K562 (cell line): ENCODE measurements around the gene PRCC. TPM values are rescaled to one million over a fixed set of nuclear protein-coding genes. Genes with fewer than 3 reads are reported as not detected.
A peak's percentile ranks its signal among the peaks of the same experiment; 100 is the strongest.

Experiments used
- CHAMP1 ChIP-seq: fragments of 450-650 bp; IDR thresholded peaks from 2 replicates; pipeline ENCODE4 v1.6.1; 2016; ENCODE audit warnings: mild to moderate bottlenecking
- DPF2 ChIP-seq: fragments of 450-650 bp; IDR thresholded peaks from 2 replicates; pipeline ENCODE4 v1.6.1; 2016
- ELF4 ChIP-seq: fragments of 450-650 bp; formaldehyde crosslinking; IDR thresholded peaks from 2 replicates; pipeline ENCODE4 v1.4.0; 2022; ENCODE audit warnings: missing genetic modification characterization
- FUS ChIP-seq: fragments of 200-400 bp; formaldehyde crosslinking; optimal IDR thresholded peaks from 2 replicates; pipeline ENCODE3; 2017; ENCODE audit warnings: low read depth, low read length
- GTF2B ChIP-seq: IDR thresholded peaks from 2 replicates; pipeline ENCODE4 v1.6.1; 2011; ENCODE audit not compliant: insufficient read length; ENCODE audit errors: extremely low read depth
- HDAC8 ChIP-seq: fragments of 450-650 bp; IDR thresholded peaks from 2 replicates; pipeline ENCODE4 v1.6.1; 2016; ENCODE audit warnings: mild to moderate bottlenecking, missing genetic modification characterization, moderate library complexity, missing compliant biosample characterization
- LEF1 ChIP-seq: fragments of 450-650 bp; IDR thresholded peaks from 2 replicates; pipeline ENCODE4 v1.6.1; 2016; ENCODE audit warnings: mild to moderate bottlenecking
- OTX1 ChIP-seq: fragments of 450-650 bp; formaldehyde crosslinking; IDR thresholded peaks from 2 replicates; pipeline ENCODE4 v1.4.0; 2022; ENCODE audit warnings: mild to moderate bottlenecking
- PTRF ChIP-seq: fragments of 450-650 bp; IDR thresholded peaks from 2 replicates; pipeline ENCODE4 v1.6.1; 2016; ENCODE audit warnings: mild to moderate bottlenecking, missing genetic modification characterization, missing compliant biosample characterization
- PTTG1 ChIP-seq: fragments of 450-650 bp; IDR thresholded peaks from 2 replicates; pipeline ENCODE4 v1.6.1; 2016; ENCODE audit warnings: low read depth, mild to moderate bottlenecking, missing genetic modification characterization, missing compliant biosample characterization
- RFX7 ChIP-seq: fragments of 250-450 bp; sonication (Bioruptor Pico); IDR thresholded peaks from 2 replicates; pipeline ENCODE4 v1.5.1; 2021; ENCODE audit warnings: mild to moderate bottlenecking
- SOX6 ChIP-seq: fragments of 450-650 bp; IDR thresholded peaks from 2 replicates; pipeline ENCODE4 v1.6.1; 2014; ENCODE audit warnings: mild to moderate bottlenecking
- TCFL5 ChIP-seq: fragments of 250-450 bp; sonication (Bioruptor Pico); conservative IDR thresholded peaks from 2 replicates; pipeline ENCODE4 v1.6.1; 2021; ENCODE audit warnings: mild to moderate bottlenecking, moderate library complexity, matching md5 sums
- ZFX ChIP-seq: sonication (generic); formaldehyde crosslinking; IDR thresholded peaks from 2 replicates; pipeline ENCODE4 v1.8.0; 2022; ENCODE audit warnings: mild to moderate bottlenecking, missing genetic modification reagents, moderate library complexity
- ZKSCAN1 ChIP-seq: fragments of 150-350 bp; IDR thresholded peaks from 2 replicates; pipeline ENCODE4 v1.6.1; 2016; ENCODE audit warnings: low read depth, low read length
- ZKSCAN8 ChIP-seq: fragments of 200-800 bp; sonication (Bioruptor generic); IDR thresholded peaks from 2 replicates; pipeline ENCODE4 v1.6.1; 2016; ENCODE audit warnings: missing genetic modification characterization, missing compliant biosample characterization
- ZNF324 ChIP-seq: fragments of 250-450 bp; sonication (Bioruptor Pico); IDR thresholded peaks from 2 replicates; pipeline ENCODE4 v1.4.0; 2020; ENCODE audit warnings: mild to moderate bottlenecking
- ZNF354B ChIP-seq: fragments of 250-450 bp; sonication (Bioruptor Pico); IDR thresholded peaks from 2 replicates; pipeline ENCODE4 v1.4.0; 2020
- ZNF584 ChIP-seq: fragments of 200-800 bp; sonication (Bioruptor generic); IDR thresholded peaks from 2 replicates; pipeline ENCODE4 v1.6.1; 2016; ENCODE audit warnings: low read depth, mild to moderate bottlenecking, missing genetic modification characterization, missing compliant biosample characterization
- ZNF696 ChIP-seq: fragments of 250-450 bp; sonication (Bioruptor Pico); conservative IDR thresholded peaks from 2 replicates; pipeline ENCODE4 v1.4.0; 2020; ENCODE audit warnings: mild to moderate bottlenecking, moderate library complexity
- ZNF707 ChIP-seq: fragments of 250-450 bp; sonication (Bioruptor Pico); conservative IDR thresholded peaks from 2 replicates; pipeline ENCODE4 v1.8.0; 2022; ENCODE audit warnings: inconsistent platforms, mild to moderate bottlenecking, moderate library complexity
- ZNF76 ChIP-seq: fragments of 250-450 bp; sonication (Bioruptor Pico); IDR thresholded peaks from 2 replicates; pipeline ENCODE4 v1.4.0; 2020; ENCODE audit warnings: mild to moderate bottlenecking, moderate library complexity, borderline replicate concordance
- ZNF79 ChIP-seq: fragments of 250-450 bp; sonication (Bioruptor Pico); IDR thresholded peaks from 2 replicates; pipeline ENCODE4 v1.4.0; 2020; ENCODE audit warnings: low read depth, mild to moderate bottlenecking, moderate library complexity
- polyA plus RNA-seq, 8 experiments: library from polyadenylated mRNA; depleted of rRNA in 4 of 8; stranded (reverse) in 5 of 8; unstranded in 3 of 8; fragments of >200 nt; fragmentation: Nextera tagmentation in 2 of 8; fragmentation: Illumina TruSeq in 1 of 8; extraction: Ambion mirVana in 2 of 8; extraction: Trizol in 1 of 8; gene quantifications; 2 replicates each; pipeline versions ENCODE4 v1.2.1 to v1.2.3, GENCODE V29; 2011 to 2014; ENCODE audit warnings: inconsistent platforms in 1 of 8, missing spikeins in 1 of 8
- total RNA-seq, 7 experiments: library from RNA; depleted of rRNA in 6 of 7; stranded (reverse); fragments of >200 nt in 6 of 7; fragmentation: Illumina TruSeq in 2 of 7; extraction: Trizol in 2 of 7; gene quantifications; 2 replicates each; pipeline versions ENCODE4 v1.2.1 to v1.2.3, GENCODE V29; 2011 to 2021; ENCODE audit warnings: low replicate concordance in 1 of 7
- TF ChIP-seq, protein P1 (sequence below), 2 experiments: fragments of 250-450 bp in 1 of 2; fragments of 450-650 bp in 1 of 2; sonication (Bioruptor Pico) in 1 of 2; IDR thresholded peaks; 2 replicates each; pipeline versions ENCODE4 v1.6.1 to v1.8.0; 2016 to 2021; ENCODE audit warnings: mild to moderate bottlenecking in 2 of 2, moderate library complexity in 2 of 2, missing compliant biosample characterization in 1 of 2, missing genetic modification characterization in 1 of 2
- TF ChIP-seq, protein P2 (sequence below): fragments of 450-650 bp; IDR thresholded peaks from 2 replicates; pipeline ENCODE4 v1.6.1; 2017; ENCODE audit warnings: antibody characterized with exemption

Gene PRCC
- total and polyA plus RNA-seq, 9 of the 15 experiments (the other 6 are each of a cell fraction or from before 2014, with no cell fraction given) = 23.9 to 201 (median 41.1) TPM

DNA sequence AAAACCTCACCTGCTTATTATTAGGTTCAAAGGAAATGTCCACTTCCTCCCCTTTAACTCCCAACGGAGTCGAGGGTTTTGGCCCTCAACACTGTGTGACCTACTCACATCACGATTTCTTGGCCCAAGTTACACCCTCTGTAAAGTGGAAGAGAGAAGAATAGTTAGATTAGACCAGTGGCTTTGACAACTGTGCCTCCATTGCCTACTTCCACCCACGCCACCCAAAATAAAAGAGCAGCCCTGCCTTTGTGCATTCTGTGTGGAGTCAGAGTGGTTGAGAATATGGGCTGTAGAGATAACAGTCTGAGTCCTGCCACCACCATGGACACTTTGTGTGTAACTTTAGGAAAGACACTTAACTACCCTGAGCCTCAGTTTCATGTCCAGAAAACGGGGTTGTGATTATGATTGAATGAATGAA is 11.8 kb upstream of the PRCC start (continued):
- TF ChIP-seq CHAMP1 (no peak), ELF4 (peak; percentile 70; the same call in 1 of the 2 replicates), ZNF707 (CRISPR knock-in tag) (peak; percentile 45; the same call in 1 of the 2 replicates), LEF1 (peak; percentile 69; the same call in 1 of the 2 replicates), ZNF354B (CRISPR knock-in tag) (peak; percentile 73), ZNF696 (CRISPR knock-in tag) (no peak), SOX6 (0 out of 2 replicates have a peak, but pooled peaks have one; percentile 19), OTX1 (CRISPR knock-in tag) (0 out of 2 replicates have a peak, but pooled peaks have one; percentile 10), FUS (no peak), DPF2 (peak; percentile 76), TCFL5 (CRISPR knock-in tag) (peak; percentile 77; the same call in 1 of the 2 replicates), ZNF584 (CRISPR knock-in tag) (peak; percentile 70; the same call in 1 of the 2 replicates), PTTG1 (tag) (peak; percentile 85; the same call in 1 of the 2 replicates), ZNF324 (CRISPR knock-in tag) (0 out of 2 replicates have a peak, but pooled peaks have one; percentile 51), ZNF79 (0 out of 2 replicates have a peak, but pooled peaks have one; percentile 60), ZKSCAN8 (peak; percentile 80; the same call in 1 of the 2 replicates), ZKSCAN1 (no peak), PTRF (tag) (peak; percentile 84), HDAC8 (tag) (0 out of 2 replicates have a peak, but pooled peaks have one; percentile 66), ZNF76 (CRISPR knock-in tag) (peak; percentile 74; the same call in 1 of the 2 replicates), RFX7 (CRISPR knock-in tag) (0 out of 2 replicates have a peak, but pooled peaks have one; percentile 24), GTF2B (no peak), ZFX (CRISPR knock-in tag) (peak; percentile 40; the same call in 1 of the 2 replicates)
- TF ChIP-seq, protein P1, sequence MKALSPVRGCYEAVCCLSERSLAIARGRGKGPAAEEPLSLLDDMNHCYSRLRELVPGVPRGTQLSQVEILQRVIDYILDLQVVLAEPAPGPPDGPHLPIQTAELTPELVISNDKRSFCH (CRISPR knock-in tag; IDR thresholded peaks at IDR 0.05) = peak; percentile 69; the same call in 1 of the 2 replicates
- TF ChIP-seq, protein P1 (tag; IDR thresholded peaks at IDR 0.05) = peak; percentile 96
- TF ChIP-seq, protein P2, sequence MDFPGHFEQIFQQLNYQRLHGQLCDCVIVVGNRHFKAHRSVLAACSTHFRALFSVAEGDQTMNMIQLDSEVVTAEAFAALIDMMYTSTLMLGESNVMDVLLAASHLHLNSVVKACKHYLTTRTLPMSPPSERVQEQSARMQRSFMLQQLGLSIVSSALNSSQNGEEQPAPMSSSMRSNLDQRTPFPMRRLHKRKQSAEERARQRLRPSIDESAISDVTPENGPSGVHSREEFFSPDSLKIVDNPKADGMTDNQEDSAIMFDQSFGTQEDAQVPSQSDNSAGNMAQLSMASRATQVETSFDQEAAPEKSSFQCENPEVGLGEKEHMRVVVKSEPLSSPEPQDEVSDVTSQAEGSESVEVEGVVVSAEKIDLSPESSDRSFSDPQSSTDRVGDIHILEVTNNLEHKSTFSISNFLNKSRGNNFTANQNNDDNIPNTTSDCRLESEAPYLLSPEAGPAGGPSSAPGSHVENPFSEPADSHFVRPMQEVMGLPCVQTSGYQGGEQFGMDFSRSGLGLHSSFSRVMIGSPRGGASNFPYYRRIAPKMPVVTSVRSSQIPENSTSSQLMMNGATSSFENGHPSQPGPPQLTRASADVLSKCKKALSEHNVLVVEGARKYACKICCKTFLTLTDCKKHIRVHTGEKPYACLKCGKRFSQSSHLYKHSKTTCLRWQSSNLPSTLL = no peak
